HG03108 (cell line): ENCODE measurements around the gene SH3BGRL2.

Experiments
- ATAC-seq: cut with Tn5 transposase; IDR thresholded peaks from one replicate; pipeline ENCODE4 v1.9.1; 2021; ENCODE audit warnings: moderate library complexity; ENCODE audit not compliant: unreplicated experiment

SH3BGRL2 gene

DNA sequence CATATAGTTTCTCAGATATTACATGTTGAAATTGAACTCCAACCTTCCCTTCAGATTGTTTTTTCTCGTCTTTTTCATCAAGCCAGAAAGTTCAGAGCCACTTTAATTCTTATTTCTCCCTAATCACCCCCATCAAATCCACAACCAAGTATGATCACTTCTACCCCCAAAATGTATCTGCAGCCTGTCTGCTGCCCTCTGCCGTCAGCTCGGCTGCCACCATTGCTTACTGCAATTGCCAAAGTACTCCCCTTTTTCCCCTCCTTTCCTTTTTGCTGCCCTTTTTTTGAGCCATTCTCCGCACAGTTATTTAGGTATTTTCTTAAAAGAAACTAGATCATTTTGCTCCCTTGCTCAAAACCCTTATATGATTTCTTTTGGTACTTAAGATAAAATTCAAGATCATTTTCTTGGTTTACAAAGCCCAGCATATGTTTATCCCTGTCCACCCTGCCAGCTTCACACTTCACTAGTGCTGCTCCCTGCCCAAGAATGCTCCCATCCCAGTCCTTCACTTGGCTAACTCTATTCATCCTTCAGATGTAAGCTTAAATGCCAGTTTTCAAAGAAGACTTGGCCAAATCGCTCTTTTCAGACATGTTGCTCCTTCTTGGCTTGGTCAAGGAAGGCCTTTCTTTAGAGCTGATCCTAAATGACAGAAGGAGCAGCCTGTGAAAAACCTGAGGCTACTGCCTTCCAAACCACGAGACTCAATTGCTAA, 63.7 kb downstream of the SH3BGRL2 start:
- ATAC-seq = no peak

DNA sequence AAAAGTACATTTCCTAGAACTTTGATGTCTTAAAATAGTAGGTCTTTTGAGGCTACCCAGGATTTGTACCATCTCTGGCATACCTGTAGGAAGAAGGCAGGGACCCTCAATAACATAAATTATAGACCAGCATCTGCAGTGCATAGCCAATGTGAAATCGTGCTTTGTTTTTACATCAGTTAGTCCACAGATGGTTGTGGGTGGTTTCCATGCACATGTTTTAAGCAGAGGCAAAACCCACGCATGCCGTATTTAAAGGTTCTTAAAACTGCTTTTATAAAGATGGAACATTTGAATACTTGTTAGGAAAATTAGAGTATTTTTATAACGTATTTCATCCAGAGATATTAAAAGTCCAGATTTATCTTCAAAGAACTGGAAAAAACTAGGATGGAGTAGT, 66.3 kb downstream of the SH3BGRL2 start:
- no peak for ATAC-seq

DNA sequence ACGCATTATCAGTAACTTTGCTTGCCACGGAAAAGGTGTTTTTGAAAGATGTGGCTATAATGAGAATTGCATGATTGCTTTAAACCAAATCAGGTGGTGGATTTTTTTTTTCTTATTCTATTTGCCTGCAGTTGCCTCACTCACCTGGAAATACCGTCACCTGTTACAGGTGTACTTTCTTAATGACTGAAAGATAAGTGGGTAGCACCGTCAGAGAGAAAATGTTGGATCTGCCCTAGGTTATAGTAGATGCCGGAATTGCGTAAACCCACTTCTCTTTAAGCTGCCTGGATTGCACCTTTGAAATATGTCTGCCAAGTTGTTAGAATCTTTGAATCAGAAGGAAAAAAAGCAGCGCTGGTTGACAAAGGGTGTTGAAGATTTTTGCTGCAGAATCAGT, 68.5 kb downstream of the SH3BGRL2 start:
- no peak for ATAC-seq

DNA sequence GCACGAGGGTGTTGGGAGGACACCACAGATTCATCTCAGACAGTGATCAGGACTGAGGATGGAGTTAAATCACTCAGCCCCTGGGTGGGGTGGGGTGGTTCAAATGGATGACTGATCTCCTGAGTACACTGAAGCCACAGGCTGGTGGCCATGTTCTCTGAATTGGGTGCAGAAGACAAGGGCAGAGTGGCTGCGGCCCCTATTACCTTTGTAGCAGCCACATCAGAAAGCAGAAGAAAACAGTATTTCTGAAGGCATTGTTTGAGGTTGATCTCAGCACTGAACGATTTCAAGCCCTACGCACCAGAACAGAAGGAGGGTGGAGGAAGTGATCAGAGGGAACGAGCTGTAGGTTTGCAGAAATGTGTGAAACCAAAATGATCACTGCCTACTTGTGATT, 71.6 kb downstream of the SH3BGRL2 start:
- ATAC-seq = no peak

DNA sequence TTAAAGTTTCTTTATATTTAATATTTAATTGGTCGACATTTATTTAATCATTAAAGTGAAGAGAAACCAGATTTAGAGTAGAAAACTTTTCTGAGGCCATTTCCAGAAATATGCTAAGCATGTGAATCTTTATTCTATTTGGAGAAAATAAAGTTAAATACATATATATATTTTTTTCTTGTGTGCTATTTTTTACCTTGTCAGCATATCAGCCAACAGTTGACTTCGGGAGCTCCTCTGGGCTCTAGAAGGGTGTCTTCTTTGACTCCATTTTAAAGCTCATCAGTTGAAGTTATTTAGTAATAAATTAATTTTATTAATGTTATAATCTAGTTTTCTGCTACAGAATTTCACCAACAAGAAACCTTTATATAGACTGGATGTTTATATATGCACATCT, 73.1 kb downstream of the SH3BGRL2 start:
- no peak for ATAC-seq

DNA sequence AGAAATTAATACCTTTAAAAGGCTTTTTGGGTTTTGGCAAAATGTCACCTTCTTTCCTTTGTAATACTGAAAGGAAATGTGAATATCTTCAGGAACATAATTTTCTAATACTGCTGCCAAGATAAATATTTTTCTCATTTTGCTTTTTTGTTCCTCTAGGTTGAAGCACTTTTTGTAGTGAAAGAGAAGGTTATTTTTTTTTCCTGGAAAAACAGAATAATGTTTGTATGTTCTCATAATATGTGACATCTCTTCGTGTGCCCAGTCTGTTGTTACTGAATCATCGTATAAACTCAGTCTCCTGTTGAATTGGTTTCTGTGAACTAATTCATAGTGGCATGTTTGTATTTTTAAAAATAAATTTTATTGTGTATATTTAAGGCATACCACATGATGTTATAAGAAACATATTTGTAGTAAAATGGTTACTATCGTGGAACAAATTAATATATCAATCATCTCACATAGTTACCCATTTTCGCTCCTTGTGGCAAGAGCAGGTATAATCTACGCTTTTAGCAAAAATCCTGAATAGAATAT, 74.4 kb downstream of the SH3BGRL2 start:
- no peak for ATAC-seq

DNA sequence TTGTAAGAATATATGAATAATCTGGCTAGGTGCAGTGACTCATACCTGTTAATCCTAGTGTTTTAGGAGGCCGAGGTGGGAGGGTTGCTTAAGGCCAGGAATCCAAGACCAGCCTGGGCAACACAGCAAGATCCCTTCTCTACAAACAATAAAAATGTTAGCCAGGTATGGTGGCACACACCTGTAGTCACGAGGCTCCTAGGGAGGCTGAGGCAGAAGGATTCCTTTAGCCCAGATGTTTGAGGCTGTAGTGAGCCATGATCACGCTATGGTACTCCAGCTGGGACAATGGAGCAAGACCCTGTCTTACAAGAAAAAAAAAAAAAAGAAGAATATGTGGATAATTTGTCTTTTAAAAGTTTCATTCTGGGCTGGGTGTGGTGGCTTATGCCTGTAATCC, 75.4 kb downstream of the SH3BGRL2 start:
- ATAC-seq = no peak

DNA sequence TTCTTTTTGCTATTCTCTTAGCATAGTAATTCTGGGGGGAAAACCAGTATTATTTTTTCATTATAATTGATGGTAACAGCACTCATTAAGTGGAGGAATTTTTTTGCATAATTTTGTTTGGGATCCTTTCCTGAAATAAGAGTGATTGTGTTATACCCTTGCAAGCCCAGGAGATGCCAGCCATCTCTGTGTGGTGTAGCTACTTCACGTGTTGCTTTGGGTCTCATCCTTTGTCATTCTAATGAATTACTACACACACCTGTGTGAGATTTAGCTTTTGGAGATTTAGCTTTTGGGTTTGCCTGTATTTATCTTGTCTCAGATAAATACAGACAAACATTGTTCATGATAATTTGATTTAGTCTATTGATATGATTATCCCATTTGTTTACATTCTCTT, 76.5 kb downstream of the SH3BGRL2 start:
- no peak for ATAC-seq

DNA sequence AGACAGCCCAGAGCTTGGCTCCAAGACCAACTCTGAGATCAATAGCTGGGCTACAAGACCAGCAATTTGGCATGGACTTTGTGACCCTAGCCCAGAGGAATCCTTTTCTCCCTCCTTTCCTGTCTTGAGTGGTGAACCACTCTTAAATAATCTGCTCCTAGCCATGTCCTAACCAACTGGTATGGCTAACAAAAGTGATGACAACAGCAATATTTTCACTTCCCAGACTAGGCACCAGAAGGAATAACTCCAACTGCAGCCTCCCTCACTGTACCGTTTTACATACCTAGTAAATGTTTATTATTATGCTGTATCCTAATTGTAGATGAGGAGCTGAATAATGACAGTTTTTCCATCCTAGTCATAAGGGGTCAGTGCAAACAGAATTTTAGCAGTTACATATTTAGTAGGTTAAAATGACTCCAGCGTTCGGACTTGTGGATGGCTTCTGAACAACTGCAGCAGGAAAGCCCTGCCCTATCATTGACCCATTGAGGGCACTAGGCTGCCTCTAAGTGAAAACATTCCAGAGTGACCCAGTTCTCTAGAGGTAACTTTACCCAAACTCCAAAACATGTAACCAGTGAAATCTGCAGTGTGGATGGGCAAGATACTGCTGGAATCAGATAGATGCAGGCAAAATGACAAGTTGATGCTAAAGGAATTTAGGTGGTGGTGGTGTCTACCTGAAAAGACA, 77.1 kb downstream of the SH3BGRL2 start:
- ATAC-seq = no peak

DNA sequence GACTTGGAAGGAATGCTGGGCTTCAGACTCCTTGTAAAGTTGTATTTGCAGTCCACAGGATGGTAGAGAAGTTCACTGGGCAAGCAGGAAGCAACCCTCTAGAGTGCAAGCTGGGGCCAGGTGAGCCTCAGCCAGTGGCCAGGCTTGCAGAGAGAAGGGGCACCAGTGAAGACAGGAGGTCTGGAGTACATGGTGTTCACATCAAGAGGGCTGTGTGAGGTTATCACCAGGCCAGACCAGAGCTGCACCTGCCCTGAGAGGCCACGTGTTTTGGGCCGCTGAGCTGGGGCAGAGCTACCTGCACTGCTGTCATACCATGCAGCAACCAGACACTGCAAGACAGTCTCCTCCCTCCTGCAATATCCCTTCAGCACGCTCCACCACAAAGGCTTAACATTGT, 79.0 kb downstream of the SH3BGRL2 start:
- ATAC-seq = no peak

DNA sequence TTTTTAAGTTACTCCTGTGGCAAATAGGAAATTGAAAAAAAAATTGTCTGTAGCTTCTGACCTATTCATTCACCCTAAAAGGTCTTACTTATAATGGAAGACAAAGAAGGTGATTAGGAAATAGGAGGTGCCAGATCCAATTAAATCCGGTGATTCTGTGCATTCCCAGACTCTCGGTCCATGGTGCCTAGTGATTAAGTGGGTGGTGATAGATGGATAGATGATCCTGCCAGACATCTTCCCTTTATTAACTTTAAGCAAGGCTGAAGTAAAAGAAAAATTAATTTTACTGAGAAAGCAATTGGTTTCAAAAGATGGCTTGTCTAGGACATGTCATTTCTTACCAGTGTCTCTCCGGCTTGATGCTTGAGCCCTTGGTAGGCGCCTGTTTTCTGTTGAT, 80.0 kb downstream of the SH3BGRL2 start:
- no peak for ATAC-seq

DNA sequence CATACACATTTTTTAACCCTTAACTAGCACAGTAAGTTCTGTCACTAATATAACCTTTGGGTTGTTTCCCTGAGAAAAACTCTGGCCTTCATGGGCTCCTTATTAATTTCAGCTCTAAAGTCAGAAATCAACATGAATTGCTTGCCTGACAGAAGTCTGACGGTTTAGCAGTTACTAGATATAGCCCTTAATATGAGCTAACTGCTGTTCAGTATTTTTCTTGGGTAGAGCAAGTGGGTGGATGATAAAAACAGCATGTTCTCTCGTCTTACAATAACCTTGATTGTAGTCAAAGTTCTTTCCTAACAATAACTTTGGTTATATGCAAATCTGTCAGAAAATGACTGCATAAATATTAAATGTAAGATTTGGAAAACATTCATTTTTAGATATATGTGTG, 81.0 kb downstream of the SH3BGRL2 start:
- no peak for ATAC-seq

DNA sequence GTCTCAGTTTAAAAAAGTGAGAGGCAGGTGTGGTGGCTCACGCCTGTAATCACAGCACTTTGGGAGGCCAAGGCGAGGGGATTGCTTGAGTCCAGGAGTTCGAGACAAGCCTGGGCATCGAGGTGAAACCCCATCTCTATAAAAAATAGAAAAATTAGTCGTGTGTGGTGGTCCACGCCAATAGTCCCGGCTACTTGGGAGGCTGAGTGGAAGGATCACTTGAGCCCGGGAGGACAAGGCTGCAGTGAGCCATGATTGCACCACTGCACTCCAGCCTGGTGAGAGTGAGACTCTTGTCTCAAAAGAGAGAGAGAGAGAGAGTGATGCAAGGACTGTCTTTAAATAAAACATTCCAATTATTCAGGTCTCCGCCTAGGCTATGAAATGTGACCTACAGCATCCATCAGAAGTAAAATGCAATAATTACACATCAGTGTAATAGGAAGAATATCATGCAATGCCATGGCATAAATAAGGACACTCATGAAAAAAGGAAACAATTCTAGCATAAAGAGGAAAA, 81.5 kb downstream of the SH3BGRL2 start:
- no peak for ATAC-seq

DNA sequence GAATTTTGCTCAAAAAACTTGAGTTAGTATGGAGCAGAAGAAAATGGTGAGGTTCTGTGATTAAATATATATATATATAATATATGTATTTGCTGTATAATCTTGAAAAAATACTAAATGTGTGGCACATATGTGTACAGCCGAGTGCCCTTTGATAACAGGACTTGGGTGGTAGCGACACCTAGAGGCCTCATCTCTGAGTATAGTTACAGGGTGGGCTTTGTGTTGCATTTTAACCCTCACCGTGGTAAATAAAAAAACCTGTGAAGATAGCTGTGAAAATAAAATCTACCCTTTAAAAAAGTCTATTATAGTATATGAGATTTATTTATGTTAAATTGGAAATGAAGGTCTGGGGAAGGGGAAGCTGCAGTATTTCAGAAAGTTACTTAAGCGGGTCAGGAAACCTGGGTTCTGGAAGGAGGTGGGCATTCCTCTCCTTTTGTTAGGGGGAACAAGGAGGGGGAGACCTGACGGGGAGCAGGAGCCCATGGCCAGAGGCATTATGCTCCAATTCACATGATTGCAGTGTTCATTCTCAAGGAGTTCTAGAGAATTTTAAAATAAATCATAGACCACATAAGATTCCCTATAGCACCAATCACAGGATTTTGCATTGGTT, 82.7 kb downstream of the SH3BGRL2 start:
- no peak for ATAC-seq

DNA sequence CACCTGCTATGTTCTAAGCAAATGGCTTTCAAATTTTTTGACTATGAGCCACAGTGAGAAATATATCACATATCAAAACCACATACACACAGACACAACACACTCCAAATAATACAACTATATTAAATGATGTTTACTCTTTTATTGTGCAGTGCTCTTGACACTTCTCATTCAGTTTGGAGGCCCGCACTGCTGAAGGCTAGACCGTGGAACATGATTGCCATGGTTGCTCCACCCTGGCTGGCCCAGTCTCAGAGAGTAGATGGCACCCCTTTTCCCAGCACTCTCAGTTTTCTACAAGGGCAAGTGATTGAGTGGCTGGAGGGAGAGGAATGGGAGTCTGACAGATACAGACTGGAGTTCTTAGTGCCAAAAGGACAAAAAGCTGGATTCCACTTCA, 86.9 kb downstream of the SH3BGRL2 start:
- ATAC-seq = no peak

DNA sequence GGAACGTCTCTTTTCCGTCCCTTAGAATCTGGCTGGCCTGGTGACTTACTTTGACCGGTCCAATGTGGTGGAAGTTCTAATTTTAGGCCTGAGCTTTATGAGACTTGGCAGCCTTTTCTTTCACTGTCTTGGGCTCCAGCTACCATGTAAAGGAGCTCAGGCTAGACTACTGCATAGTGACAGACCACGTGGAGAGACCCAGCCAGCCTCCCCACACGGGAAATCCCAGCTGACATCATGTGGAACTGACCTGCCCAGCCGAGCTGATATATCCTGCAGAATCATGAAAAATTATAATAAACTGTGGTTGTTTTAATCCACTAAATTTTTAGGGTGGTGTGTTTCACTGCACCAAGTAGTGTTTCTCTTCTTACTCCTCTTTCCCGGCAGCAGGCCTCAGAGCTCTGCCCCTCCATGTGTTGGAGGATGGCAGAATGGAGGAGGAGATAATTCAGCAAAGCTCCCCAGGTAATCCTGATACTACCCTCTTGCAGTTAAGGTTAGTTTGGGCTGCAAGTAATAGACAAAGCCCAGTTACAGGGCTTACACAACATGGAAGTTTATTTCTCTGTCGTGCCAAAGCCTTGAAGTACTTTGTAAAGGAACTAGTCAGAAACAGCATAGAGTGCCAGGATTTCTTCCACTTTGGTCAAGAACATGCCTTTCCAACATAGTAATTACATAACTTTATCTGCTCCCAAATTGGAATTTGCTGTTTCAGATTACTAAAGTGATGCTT, 87.5 kb downstream of the SH3BGRL2 start:
- no peak for ATAC-seq

DNA sequence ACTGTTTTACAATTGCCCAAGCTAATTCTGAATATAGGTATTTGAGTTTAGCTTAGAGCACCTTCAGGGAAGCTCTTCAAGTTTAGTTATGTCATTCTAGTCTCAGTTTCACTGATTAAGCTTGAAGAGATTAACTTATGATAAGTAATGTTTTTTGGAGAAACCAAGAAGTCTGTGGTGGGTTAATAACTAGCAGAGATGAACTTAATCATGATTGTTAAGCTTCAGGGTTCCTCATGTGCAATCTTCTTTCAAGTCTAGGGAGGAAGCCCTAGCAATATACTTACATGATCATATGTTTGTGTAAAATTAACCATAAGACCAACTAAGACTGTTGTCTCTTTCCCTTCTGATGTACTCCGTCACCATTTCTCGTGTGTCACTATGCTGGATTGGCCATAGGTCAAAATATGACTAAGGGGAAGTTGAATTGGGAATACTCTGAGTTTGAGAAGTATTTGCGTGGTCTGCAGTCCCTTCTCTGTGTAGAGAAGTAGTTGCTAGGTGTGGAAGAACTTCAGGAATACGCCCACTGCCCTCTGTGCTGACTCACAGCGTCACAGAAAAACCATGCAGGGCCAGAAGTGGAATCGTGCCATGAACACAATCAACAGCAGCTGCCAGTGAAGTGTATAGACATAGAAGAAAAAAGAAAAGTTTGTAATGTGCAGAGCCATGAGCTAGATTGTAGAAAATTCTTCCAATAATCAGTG, 88.3 kb downstream of the SH3BGRL2 start:
- no peak for ATAC-seq

DNA sequence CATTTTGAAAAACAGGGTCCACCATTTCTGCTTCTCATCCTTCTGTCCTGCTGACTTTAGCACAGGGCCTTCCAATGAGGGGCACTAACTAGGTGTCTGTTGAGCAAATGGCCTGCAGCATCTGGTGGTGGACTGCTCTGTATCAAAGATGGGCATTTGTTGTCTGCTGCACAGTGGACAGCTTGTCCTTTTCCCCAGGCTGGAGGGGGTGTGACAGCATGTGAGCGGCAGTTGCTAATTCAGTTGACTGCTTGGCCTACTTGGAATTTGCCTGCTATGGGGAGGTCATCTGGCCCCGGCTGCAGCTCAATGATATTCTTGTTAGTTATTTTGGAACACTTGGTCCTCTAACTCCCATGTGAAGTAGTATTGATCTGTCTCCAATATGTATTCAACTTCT, 93.7 kb downstream of the SH3BGRL2 start:
- no peak for ATAC-seq

DNA sequence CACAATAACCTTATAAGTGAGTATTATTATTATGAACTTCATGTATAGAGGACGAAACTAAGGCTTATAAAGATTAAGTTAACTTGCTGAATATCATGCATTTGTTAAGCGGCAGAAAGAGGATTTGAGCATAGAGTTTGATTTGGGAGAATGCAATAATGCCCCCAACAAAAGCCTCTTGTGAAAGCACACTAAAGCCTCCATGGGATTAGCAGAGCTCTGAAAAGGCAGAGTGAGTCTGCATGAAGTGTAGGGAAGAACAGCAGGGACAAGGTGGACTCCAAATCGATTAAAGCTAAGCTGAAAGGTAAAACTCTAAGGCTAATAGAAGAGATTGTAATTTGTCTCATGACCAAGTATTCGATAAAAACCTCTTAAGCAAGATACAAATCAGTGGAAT, 100.3 kb downstream of the SH3BGRL2 start:
- ATAC-seq = no peak

DNA sequence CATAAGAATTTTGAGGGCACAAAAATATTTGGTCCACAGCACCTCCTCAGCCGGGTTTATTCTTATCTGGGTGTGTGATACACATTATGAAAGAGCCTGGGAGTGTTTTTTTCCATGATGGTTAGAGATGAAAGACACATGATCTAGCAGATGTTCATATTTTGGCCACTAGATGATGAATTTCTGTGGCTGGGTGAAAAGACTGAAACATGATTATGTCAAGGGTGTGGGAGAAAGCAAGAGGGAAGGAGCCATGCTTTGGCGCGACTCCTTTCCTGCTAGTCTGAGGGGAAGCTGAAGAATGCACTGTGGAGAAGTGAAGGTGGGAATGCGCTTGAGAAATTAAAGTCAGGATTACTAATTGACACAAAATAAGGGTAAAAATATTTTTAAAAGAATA, 102.3 kb downstream of the SH3BGRL2 start:
- no peak for ATAC-seq

DNA sequence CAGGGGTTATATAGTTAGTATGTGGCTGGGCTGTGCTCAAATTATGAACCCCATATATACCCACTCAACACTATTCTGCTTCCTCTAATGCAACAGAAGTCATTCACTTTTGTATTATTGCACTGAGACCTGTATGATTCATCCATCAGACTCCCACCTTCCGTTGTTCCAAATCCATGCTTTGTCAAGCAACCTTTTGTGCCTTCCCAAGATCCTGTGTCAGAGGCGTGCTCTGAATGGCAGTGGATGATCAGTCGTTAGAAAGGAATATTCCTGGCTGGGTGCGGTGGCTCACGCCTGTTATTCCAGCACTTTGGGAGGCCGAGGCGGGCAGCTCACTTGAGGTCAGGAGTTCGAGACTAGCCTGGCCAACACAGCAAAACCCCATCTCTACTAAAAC, 103.2 kb downstream of the SH3BGRL2 start:
- ATAC-seq = no peak
